ENCODE measurements around the gene PIK3R3. TPM values are rescaled to one million over a fixed set of nuclear protein-coding genes. Genes with fewer than 3 reads are reported as not detected.

The PIK3R3 gene
- total and polyA plus RNA-seq, 11 donors = 11.8 to 54.1 (median 41.9) TPM

DNA sequence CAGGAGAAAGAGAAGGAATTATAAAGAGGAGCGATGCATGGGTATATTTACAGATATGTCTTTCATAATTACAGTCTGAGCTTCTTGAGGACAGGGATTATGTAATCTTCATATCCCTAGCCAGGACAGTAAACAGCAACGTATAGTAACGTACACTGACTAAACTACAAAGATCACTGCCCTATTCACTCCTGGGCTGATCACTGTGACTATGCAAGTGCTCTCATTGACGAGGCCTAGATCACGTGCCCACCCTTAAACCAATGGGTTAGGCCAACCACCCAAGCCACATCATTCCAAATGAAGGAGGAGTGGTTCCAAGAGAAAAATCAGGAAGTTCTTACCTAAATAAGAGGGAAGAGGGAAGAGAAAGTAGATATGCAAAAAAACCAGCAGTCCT, 18.5 kb downstream of the PIK3R3 start:
- peaks cover 0 to 17% (median 0%) of the 10 kb centered on the region in 9 donors for H3K36me3 ChIP-seq

DNA sequence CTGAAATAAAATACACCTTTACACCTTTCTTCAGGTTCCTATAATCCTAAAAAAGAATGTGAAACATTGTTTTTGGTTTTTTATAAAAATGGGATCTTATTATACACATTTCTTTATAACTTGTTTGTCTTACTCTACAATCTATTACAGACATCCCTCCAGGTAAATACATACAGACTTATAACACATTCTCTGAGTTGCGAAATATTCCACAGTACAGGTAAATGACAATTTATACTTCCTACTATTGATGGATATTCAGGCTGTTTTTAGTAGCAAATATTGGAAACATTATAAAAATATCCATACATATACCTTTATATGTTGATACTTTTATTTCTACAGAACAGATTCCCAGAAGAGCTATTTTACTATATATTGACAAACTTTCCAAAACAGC, 20.3 kb downstream of the PIK3R3 start:
- DNase-seq (no peak), ATAC-seq (no peak)
- H3K9me3 ChIP-seq = no peaks in the 10 kb centered on the region
- intact Hi-C loops (cut with DNase I) = loop anchor here in 1 of 10 donors (5.0 kb wide), 1 partner anchor 35 kb away; no protein-coding TSS in a partner anchor
- WGBS, 4 donors = 92 to 100% (median 96%) methylated on average over 1 of the region's 1 CpG
- H3K36me3 ChIP-seq = peaks cover 0 to 17% (median 0%) of the 10 kb centered on the region in 9 donors
- H3K4me1 ChIP-seq = peaks cover 0 to 62% (median 23%) of the 10 kb centered on the region in 12 donors
- H3K27me3 ChIP-seq = no peaks in the 10 kb centered on the region
- H3K4me3 ChIP-seq = no peak overlapping the region
- peak overlapping the region in 1 of 12 donors; percentile 4 for H3K27ac ChIP-seq
- TF ChIP-seq POLR2A (IDR thresholded peaks at IDR 0.05) = no peak
- TF ChIP-seq, protein P1, sequence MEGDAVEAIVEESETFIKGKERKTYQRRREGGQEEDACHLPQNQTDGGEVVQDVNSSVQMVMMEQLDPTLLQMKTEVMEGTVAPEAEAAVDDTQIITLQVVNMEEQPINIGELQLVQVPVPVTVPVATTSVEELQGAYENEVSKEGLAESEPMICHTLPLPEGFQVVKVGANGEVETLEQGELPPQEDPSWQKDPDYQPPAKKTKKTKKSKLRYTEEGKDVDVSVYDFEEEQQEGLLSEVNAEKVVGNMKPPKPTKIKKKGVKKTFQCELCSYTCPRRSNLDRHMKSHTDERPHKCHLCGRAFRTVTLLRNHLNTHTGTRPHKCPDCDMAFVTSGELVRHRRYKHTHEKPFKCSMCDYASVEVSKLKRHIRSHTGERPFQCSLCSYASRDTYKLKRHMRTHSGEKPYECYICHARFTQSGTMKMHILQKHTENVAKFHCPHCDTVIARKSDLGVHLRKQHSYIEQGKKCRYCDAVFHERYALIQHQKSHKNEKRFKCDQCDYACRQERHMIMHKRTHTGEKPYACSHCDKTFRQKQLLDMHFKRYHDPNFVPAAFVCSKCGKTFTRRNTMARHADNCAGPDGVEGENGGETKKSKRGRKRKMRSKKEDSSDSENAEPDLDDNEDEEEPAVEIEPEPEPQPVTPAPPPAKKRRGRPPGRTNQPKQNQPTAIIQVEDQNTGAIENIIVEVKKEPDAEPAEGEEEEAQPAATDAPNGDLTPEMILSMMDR (IDR thresholded peaks at IDR 0.05) = no peak

More for the DNA sequence above, 18.5 kb downstream of the PIK3R3 start:
- 86 to 92% (median 87%) methylated on average over 5 of the region's 5 CpGs for WGBS, 4 donors
- DNase-seq (no peak), ATAC-seq (no peak)
- no peaks in the 10 kb centered on the region for H3K27me3 ChIP-seq
- H3K9me3 ChIP-seq = no peaks in the 10 kb centered on the region
- intact Hi-C loops (cut with DNase I) = loop anchor here in 1 of 10 donors (5.0 kb wide), 1 partner anchor 37 kb away; no protein-coding TSS in a partner anchor
- no peak for TF ChIP-seq POLR2A (IDR thresholded peaks at IDR 0.05)
- TF ChIP-seq, protein P1 (IDR thresholded peaks at IDR 0.05) = no peak
- peaks cover 0 to 63% (median 24%) of the 10 kb centered on the region in 12 donors for H3K4me1 ChIP-seq
- H3K4me3 ChIP-seq = no peak overlapping the region
- no peak overlapping the region for H3K27ac ChIP-seq

DNA sequence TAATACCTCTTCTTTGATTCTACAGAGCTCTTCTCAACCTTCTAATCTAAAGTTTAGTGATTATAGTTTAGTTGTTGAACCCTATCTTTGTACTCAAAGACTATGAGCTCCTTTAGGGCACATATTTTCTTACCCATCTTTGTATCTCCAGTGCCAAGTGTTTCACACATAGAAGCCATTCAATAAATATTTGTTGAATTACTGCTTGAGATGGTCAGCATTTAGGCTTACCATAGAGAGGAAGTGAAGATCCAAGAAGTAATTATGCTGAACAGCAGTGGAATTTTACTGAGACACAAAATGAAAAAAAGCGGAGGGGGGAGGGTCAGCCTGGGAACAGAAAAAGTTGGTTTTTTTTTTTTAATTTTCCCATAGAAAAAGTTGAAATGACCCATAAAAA, 21.9 kb downstream of the PIK3R3 start:
- WGBS, 4 donors = 90 to 100% (median 96%) methylated on average over 1 of the region's 1 CpG
- intact Hi-C loops (cut with DNase I) = loop anchor here in 1 of 10 donors (5.0 kb wide), 1 partner anchor 33 kb away; no protein-coding TSS in a partner anchor

DNA sequence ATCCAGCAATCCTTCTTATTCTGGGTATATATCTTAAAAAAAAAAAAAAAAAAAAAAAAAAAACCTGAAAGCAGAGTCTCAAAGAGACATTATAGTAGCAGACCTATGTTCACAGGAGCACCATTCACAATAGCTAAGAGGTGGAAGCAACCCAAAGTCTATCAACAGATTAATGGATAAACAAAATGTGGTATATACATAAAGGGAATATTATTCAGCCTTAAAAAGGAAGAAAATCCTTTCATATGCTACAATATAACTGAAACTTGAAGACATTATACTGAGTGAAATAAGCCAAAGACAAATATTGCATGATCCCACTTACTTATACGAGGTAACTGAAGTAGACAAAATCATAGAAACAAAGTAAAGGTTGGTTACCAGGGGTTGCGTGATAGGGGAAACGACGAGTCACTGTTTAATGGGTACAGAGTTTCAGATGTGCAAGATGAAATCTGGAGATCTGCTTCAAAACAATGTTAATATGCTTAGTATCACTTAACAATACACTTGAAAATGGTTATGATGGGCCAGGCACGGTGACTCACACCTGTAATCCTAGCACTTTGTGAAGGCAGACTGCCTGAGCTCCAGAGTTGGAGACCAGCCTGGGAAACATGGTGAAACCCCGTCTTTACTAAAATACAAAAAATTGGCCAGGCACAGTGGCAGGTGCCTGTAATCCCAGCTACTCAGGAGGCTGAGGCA, 29.5 kb downstream of the PIK3R3 start:
- Histone ChIP-seq H3K36me3 (peaks cover 0 to 17% (median 0%) of the 10 kb centered on the region in 9 donors), H3K4me1 (peaks cover 0 to 5% (median 0%) of the 10 kb centered on the region in 12 donors), H3K27ac (no peak overlapping the region), H3K4me3 (no peak overlapping the region), H3K27me3 (no peaks in the 10 kb centered on the region), H3K9me3 (peaks cover 0 to 9% (median 0%) of the 10 kb centered on the region in 12 donors)
- no peak for TF ChIP-seq POLR2A (IDR thresholded peaks at IDR 0.05)
- TF ChIP-seq, protein P1 (IDR thresholded peaks at IDR 0.05) = no peak
- ATAC-seq (no peak), DNase-seq (no peak)
- WGBS, 4 donors = 91 to 98% (median 95%) methylated on average over 6 of the region's 6 CpGs
- intact Hi-C loops (cut with DNase I) = no loop called here

More for the DNA sequence above, 21.9 kb downstream of the PIK3R3 start:
- no peak for DNase-seq
- ATAC-seq = no peak
- Histone ChIP-seq H3K36me3 (peaks cover 0 to 14% (median 0%) of the 10 kb centered on the region in 9 donors), H3K27me3 (no peaks in the 10 kb centered on the region), H3K27ac (no peak overlapping the region), H3K4me3 (no peak overlapping the region), H3K9me3 (no peaks in the 10 kb centered on the region), H3K4me1 (peaks cover 0 to 52% (median 21%) of the 10 kb centered on the region in 12 donors)
- TF ChIP-seq, protein P1 (IDR thresholded peaks at IDR 0.05) = no peak
- TF ChIP-seq POLR2A (IDR thresholded peaks at IDR 0.05) = no peak
